ENCODE results near the gene ACOXL. TPM values are rescaled to one million over a fixed set of nuclear protein-coding genes. Genes with fewer than 3 reads are reported as not detected.

Gene ACOXL
- polyA plus RNA-seq, 2 donors: not detected

- Histone ChIP-seq H3K36me3 (ENCODE audit: control insufficient read depth in 2 of 2, insufficient read depth in 2 of 2, low read length in 1 of 2) (peaks cover 6 to 19% of the 10 kb centered on the region in 2 donors), H3K9me3 (ENCODE audit: control insufficient read depth in 2 of 2, insufficient read depth in 1 of 2, low read depth in 1 of 2, low read length in 1 of 2) (no peaks in the 10 kb centered on the region), H3K4me1 (ENCODE audit: control insufficient read depth in 2 of 2, insufficient read depth in 2 of 2, low read length in 1 of 2) (peaks cover 9 to 11% of the 10 kb centered on the region in 2 donors), H3K4me3 (ENCODE audit: low read depth in 1 of 2, low read length in 2 of 2) (no peak overlapping the region), H3K27me3 (ENCODE audit: control insufficient read depth in 1 of 2, insufficient read depth in 2 of 2, low read length in 2 of 2) (no peaks in the 10 kb centered on the region), H3K27ac (ENCODE audit: low read depth in 2 of 2, low read length in 1 of 2) (no peak overlapping the region)
- WGBS, 2 donors: 75 to 76% methylated on average over 7 of the region's 7 CpGs
Measured at GRCh38 chr2:111165084-111165483, 432.7 kb downstream of the ACOXL start.

- Histone ChIP-seq H3K4me3 (ENCODE audit: low read depth in 1 of 2, low read length in 2 of 2) (no peak overlapping the region), H3K27ac (ENCODE audit: low read depth in 2 of 2, low read length in 1 of 2) (no peak overlapping the region), H3K36me3 (ENCODE audit: control insufficient read depth in 2 of 2, insufficient read depth in 2 of 2, low read length in 1 of 2) (peaks cover 6 to 19% of the 10 kb centered on the region in 2 donors), H3K4me1 (ENCODE audit: control insufficient read depth in 2 of 2, insufficient read depth in 2 of 2, low read length in 1 of 2) (peaks cover 8 to 9% of the 10 kb centered on the region in 2 donors), H3K9me3 (ENCODE audit: control insufficient read depth in 2 of 2, insufficient read depth in 1 of 2, low read depth in 1 of 2, low read length in 1 of 2) (no peaks in the 10 kb centered on the region), H3K27me3 (ENCODE audit: control insufficient read depth in 1 of 2, insufficient read depth in 2 of 2, low read length in 2 of 2) (no peaks in the 10 kb centered on the region)
- 88 to 94% methylated on average over 5 of the region's 5 CpGs for WGBS, 2 donors
Measured at GRCh38 chr2:111166115-111166514, 433.7 kb downstream of the ACOXL start.

- Histone ChIP-seq H3K4me1 (ENCODE audit: control insufficient read depth in 2 of 2, insufficient read depth in 2 of 2, low read length in 1 of 2) (peaks cover 4 to 12% of the 10 kb centered on the region in 2 donors), H3K36me3 (ENCODE audit: control insufficient read depth in 2 of 2, insufficient read depth in 2 of 2, low read length in 1 of 2) (peaks cover 6 to 19% of the 10 kb centered on the region in 2 donors), H3K4me3 (ENCODE audit: low read depth in 1 of 2, low read length in 2 of 2) (no peak overlapping the region), H3K27me3 (ENCODE audit: control insufficient read depth in 1 of 2, insufficient read depth in 2 of 2, low read length in 2 of 2) (no peaks in the 10 kb centered on the region), H3K9me3 (ENCODE audit: control insufficient read depth in 2 of 2, insufficient read depth in 1 of 2, low read depth in 1 of 2, low read length in 1 of 2) (no peaks in the 10 kb centered on the region), H3K27ac (ENCODE audit: low read depth in 2 of 2, low read length in 1 of 2) (no peak overlapping the region)
- 84 to 88% methylated on average over 9 of the region's 9 CpGs for WGBS, 2 donors
Measured at GRCh38 chr2:111167076-111167862, 434.9 kb downstream of the ACOXL start.

- Histone ChIP-seq H3K27ac (ENCODE audit: low read depth in 2 of 2, low read length in 1 of 2) (no peak overlapping the region), H3K4me1 (ENCODE audit: control insufficient read depth in 2 of 2, insufficient read depth in 2 of 2, low read length in 1 of 2) (peaks cover 2 to 12% of the 10 kb centered on the region in 2 donors), H3K9me3 (ENCODE audit: control insufficient read depth in 2 of 2, insufficient read depth in 1 of 2, low read depth in 1 of 2, low read length in 1 of 2) (no peaks in the 10 kb centered on the region), H3K36me3 (ENCODE audit: control insufficient read depth in 2 of 2, insufficient read depth in 2 of 2, low read length in 1 of 2) (peaks cover 6 to 19% of the 10 kb centered on the region in 2 donors), H3K4me3 (ENCODE audit: low read depth in 1 of 2, low read length in 2 of 2) (no peak overlapping the region), H3K27me3 (ENCODE audit: control insufficient read depth in 1 of 2, insufficient read depth in 2 of 2, low read length in 2 of 2) (no peaks in the 10 kb centered on the region)
- WGBS, 2 donors: 92 to 93% methylated on average over 4 of the region's 4 CpGs
Measured at GRCh38 chr2:111167863-111168162, 435.4 kb downstream of the ACOXL start.

Other genes starting within 250 kb of the ACOXL start
- gene RGPD6, start 155.4 kb upstream of the ACOXL start, polyA plus RNA-seq: 1 to 10 TPM; 4.6 to 9.1 TPM
- gene BUB1, start 54.5 kb upstream of the ACOXL start, polyA plus RNA-seq: 1 to 10 TPM; 2.3 to 5.3 TPM

All from esophagus (tissue), 2 donors.